GM19455 (cell line): Measurements from ENCODE around the gene PIGQ.

ENCODE experiments used
- ATAC-seq: cut with Tn5 transposase; IDR thresholded peaks from one replicate; pipeline ENCODE4 v1.9.1; 2021; ENCODE audit not compliant: unreplicated experiment

The PIGQ gene

DNA sequence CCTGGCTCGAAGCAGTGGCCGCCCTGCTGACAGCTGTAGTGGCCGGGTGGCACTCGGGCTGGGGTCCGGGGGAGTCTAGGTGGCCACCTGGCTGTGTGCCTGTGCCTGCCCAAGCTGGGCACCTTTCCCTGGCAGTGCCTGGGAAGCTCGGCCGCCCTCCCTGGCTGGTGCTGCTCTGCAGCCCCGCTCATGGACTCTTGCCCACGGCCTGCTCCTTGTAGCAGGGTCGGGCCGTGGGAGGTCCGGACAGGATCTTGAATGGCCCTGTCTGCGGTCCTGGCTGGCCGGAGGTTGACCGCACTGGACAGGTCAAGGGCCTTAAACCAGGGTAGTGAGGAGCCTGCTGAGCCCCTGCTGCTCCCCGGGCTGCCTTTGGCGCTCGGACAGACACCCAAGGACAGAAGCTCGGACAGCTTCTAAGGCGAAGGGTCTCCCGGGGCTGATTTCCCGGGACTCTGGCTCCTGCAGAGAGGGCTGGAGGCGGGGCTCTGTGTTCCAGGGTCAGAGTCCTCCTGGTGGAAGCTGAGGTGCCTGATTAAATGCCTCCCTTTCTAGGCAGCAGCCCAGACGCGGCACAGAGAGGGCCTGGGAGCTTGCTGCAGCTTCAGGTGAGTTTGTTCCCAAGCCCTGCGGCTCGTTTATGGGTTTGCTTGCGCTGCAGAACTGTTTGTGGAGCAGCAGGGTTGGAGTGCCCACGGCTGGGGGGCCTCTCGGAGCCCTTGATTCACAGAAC is 36.2 kb upstream of the PIGQ start:
- no peak for ATAC-seq

GRCh38 chr16:534135-534534 is 35.6 kb upstream of the PIGQ start:
- no peak for ATAC-seq

GRCh38 chr16:534856-535445 is 34.8 kb upstream of the PIGQ start:
- no peak for ATAC-seq

GRCh38 chr16:535446-536405 is 34.0 kb upstream of the PIGQ start:
- ATAC-seq, result no peak

DNA sequence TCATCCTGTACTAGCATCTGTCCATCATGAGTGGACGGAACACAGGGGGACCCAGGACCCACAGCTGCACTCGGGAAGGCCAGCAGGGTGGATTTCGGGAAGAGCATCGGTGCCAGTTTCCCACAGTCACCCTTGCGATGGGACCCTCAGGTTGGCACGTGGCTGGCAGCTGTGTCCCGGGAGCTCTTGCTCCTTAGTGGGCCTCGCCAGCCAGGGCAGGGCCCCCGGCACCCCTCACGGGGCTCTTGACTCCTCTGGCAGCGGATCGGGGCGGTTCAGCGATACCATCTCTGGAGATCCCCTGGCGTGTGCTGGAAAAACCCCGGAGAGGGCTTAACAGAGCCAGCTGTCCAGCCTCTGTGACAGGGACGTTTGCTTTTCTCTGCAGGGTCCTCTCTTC is 33.0 kb upstream of the PIGQ start:
- ATAC-seq, result no peak

- no peak for ATAC-seq
Observed at GRCh38 chr16:537415-538335, 32.1 kb upstream of the PIGQ start.

DNA sequence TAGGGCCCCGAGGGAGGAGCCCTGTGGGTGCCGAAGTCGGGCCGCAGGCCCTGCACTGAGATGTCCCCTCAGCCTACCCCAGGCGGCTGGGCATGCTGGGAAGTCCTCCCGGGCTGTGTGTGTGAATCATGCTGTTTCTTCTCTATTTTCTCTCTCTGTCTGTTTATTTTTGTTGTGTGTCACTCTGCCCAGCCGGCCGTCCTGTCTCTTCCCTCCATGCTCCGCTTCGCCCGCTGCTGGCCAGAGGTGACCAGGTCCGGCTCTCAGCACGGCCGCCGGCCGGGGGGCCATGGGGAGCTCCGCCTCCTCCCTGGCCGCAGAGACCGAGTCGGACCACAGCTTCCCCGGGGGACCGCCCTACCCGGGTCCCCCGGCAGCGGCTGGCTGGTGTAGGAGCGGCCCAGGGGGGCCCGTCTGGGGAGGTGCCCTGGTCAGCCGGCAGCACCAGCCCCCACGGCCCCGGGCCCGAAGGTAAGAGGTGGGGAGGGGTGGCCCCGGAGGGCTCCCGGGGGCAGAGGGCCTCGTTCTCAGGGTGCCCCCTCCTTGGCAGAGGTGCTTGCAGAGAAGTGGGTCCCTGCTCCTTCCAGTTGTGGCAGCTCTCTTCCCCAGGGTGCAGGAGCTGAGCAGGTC is 29.8 kb upstream of the PIGQ start:
- no peak for ATAC-seq

DNA sequence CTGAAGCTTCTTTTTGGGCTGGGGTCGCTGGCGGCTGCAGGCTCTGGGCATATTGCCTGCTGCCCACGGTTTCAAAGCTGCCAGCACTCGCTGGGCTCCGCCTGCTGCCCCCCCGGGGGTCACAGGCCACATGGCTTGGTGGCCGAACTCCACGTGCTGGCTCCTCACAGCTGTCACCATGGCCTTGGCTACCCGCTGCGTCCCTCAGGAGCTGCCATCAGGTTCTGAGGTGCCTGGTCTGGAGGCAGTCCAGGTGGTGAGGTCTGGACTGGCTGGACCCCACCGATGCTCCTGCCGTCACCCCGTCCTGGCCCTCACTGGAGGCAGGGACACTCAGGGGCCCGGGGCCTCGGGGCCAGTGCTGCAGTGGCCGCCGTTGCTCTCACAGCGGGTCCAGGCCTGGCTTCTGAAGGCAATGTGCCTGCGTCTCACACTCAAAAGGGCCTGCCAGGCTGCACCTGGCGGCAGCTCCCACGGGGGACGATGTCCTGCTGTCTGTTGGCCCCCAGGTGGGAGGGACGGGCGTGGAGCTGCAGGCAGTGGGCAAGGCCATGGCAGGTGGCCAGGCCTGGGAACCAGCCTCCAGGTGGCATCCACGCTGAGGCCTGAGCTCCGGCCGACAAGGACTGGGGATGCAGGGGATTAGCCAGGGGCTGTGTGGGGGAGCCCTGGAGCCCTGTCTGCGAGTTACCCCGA is 29.0 kb upstream of the PIGQ start:
- ATAC-seq, result no peak

GRCh38 chr16:543301-544164 is 26.2 kb upstream of the PIGQ start:
- ATAC-seq, result no peak

GRCh38 chr16:544517-544916 is 25.3 kb upstream of the PIGQ start:
- ATAC-seq, result no peak

DNA sequence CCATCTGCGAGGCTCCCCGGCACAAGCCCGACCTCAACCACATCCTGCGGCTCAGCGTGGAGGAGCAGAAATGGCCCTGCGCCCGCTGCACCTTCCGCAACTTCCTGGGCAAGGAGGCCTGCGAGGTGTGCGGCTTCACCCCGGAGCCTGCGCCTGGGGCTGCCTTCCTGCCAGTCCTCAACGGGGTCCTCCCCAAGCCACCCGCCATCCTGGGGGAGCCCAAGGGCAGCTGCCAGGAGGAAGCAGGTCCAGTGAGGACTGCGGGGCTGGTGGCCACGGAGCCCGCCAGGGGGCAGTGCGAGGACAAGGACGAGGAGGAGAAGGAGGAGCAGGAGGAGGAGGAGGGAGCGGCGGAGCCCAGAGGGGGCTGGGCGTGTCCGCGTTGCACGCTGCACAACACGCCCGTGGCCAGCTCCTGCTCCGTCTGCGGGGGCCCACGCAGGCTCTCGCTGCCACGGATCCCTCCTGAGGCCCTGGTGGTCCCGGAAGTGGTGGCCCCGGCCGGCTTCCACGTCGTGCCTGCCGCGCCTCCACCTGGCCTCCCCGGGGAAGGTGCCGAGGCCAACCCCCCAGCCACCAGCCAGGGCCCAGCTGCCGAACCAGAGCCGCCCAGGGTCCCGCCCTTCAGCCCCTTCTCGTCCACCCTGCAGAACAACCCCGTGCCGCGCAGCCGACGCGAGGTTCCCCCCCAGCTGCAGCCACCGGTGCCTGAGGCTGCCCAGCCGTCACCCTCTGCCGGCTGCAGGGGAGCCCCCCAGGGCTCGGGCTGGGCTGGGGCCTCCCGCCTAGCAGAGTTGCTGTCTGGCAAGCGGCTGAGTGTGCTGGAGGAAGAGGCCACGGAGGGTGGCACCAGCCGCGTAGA is 22.6 kb upstream of the PIGQ start:
- no peak for ATAC-seq

GRCh38 chr16:548586-548985 is 21.2 kb upstream of the PIGQ start:
- ATAC-seq, result no peak

DNA sequence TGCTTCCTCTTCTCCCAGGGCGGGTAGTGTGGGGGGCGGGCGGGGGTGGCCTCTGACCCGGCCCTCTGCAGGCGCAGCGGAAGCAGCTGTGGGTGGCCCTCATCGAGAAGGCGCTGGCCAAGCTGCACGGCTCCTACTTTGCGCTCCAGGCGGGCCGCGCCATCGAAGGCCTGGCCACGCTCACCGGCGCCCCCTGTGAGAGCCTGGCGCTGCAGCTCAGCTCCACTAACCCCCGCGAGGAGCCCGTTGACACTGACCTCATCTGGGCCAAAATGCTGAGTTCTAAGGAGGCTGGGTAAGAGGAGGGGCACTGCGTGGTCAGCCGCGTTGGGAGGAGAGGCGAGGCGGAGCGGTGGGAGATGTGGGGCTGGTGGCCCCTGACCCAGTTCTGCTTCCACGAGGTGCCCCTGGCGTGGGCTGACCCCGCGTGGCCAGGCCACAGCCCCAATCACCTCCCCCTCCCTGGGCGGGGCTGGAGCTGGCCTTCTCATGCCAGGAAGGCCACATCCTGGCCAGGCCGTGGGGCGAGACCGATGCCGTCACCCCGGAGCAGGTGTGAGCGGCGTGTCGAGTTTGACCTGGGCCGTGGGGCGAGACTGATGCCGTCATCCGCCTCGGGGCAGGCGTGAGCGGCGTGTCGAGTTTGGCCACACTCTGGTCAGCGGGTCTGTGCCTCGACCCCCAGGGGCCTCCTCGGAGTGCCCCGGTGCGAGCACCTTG is 20.1 kb upstream of the PIGQ start:
- no peak for ATAC-seq

- ATAC-seq, result no peak
Observed at GRCh38 chr16:551210-551609, 18.6 kb upstream of the PIGQ start.

DNA sequence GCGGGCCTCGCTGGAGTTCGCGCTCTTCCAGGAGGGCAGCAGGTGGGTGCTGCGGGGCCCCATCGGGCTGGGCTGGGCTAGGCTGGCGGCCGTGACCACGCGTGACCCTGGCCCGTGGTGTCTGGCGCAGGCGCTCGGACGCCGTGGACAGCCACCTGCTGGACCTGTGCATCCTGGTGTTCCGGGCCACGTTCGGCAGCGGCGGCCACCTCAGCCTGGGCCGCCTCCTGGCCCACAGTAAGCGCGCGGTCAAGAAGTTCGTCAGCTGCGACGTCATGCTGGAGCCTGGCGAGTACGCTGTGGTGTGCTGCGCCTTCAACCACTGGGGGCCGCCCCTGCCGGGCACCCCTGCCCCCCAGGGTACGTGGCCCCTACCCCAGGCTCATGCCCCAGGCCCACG is 17.6 kb upstream of the PIGQ start:
- no peak for ATAC-seq

- no peak for ATAC-seq
Observed at GRCh38 chr16:553601-554296, 16.0 kb upstream of the PIGQ start.

DNA sequence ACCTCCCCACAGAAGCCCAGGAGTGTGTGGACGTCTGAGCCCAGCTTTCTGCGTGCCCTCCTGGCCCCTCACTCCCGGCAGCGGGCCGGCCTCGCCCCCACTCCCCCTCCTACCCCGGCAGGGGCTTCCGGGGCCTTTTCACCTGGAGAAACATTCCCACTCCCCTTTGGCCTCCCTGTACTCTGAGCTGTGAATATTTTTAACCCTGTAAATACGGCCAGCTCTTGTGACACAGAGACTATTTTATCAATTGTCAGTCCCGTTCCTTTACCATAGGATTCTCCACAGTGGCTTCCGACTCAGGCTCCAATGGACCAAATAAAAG is 15.5 kb upstream of the PIGQ start:
- ATAC-seq, result no peak
